Measurements from ENCODE around the gene ITCH.
"Not testable (repeated sequence)": the region's sequence is repeated elsewhere in the genome, so short reads cannot be mapped to it uniquely, and the experiment has no call there.

- not testable (repeated sequence) for TF ChIP-seq EZH2phosphoT487 (IDR thresholded peaks at IDR 0.05; ENCODE audit: insufficient read depth, low read depth); EZH2 (IDR thresholded peaks at IDR 0.05; ENCODE audit: insufficient read depth, poor library complexity, severe bottlenecking)
Measured at GRCh38 chr20:34425032-34425690, 62.1 kb downstream of the ITCH start.
